NCI-H1105 treated with DMSO at 0.1 percent for 48 hours (cell line): Measurements from ENCODE around the gene MYL7.

ENCODE experiments used
- DNase-seq: peaks from one replicate; lab custom pipeline; 2025; lab: John Stamatoyannopoulos, UW

The MYL7 gene

GRCh38 chr7:44150466-44150832, 9.3 kb upstream of the MYL7 start:
- DNase-seq = no peak

DNA sequence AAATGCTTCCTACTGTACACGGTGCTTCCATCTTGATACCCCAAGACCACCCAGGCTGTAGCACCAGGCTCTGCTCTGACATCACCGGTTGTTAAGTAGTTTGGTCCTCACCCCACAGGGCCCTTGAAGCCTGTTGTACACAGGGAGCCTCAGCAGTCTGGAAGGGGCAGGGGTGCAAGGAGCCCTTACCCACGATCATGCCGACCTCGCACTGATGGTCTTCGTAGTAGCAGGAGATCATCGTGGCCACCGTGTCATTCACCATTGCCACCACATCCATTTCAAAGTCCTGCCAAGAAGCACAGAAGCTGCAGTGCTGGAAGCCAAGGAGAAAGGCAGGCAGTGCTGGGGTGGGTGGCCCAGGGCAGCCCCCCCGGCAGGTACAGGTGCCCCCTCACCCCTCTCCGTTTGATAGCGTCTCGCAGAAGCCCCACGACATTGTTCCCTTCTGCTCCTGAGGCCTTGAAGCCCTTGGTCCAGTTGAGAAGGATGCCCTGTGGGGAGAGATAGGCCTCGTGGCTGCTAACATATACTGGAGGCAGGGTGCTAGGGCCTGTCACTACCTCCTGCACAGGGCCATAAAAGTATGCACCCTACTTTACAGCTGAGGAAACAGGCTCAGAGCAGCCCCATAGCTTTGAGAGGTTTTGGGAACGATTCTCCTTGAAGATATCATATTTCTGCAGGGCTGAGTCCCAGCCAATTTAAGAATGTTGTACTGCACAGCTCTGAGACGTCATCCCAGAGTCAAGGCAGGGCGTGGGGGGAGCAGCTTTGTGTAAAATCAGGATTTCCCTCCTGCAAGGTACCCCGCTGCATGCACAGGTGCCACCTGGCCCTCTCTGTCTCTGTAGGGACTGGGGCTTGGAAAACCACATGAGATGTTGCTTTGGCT, 8.7 kb upstream of the MYL7 start:
- no peak for DNase-seq

DNA sequence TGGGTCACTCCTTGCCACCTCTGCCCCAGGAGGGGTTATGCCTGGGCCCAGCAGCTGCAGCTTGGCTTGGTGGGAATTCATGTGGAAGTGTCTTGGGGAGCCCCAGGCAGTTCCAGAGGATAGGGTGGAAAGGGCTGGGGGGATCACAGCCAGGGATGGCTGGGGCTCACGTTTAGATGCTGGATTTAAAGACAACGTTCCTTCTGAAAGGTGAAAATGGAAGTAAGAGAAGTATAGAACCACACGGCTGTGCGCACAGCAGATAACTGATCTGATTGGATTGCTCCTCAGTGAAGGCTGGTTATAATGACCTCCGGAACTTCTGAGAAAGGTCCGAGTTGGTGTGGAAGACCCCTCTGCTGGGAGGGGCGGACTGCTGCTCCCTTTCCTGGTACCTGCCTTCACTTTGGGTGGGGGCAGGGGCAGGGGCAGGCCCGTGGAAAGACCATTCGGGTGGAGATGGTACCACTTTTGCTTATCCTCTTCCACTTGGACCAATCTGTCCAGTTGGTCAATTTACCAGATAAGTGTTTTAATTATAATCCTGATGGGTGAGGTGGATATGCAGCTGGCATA, 7.9 kb upstream of the MYL7 start:
- DNase-seq = no peak

GRCh38 chr7:44148166-44148565, 7.0 kb upstream of the MYL7 start:
- DNase-seq = no peak

DNA sequence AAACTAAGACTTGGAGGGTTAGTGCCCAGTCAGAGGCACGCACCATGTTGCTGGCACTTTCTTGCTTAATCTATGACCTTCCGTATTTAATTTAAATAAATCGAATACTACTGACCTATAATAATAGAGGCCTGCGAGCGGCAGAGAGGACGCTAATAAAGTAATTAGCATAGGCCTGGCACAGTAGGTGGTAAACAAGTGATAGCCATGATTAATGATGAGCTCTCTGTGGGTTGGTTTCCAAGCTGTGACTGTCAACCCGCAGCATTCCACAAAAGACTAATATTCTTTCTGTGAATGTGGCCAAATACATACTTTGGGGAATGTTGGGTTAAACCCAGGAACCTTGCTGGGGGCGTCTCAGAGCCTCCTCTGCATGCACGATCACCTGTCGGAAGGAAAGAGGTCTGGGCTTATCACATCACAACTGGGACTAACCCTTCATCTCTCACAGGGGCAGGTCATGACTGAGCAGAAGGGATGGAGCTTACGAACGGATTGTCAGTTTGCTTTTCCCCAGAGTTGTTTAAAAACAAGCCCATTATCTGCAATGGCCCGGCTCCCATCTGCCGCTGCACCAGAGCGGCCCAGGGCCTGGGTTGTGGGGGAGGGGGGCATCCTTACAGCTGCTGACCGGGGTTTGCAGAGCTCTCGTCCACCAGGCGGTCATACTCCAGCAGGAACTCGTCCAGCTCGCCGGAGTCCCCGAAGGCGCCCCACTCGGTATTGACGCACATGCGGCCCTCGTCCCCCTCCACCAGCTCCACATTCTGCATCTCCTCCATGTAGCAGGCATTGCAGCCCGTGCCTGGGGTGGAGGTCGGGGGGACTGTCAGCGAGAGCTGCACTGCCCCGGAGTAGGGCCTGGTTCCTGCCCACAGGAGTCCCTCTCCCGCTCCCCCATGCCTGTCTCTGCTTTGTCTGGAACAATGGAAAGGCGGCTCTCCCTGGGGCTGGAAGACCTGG, 6.2 kb upstream of the MYL7 start:
- no peak for DNase-seq

DNA sequence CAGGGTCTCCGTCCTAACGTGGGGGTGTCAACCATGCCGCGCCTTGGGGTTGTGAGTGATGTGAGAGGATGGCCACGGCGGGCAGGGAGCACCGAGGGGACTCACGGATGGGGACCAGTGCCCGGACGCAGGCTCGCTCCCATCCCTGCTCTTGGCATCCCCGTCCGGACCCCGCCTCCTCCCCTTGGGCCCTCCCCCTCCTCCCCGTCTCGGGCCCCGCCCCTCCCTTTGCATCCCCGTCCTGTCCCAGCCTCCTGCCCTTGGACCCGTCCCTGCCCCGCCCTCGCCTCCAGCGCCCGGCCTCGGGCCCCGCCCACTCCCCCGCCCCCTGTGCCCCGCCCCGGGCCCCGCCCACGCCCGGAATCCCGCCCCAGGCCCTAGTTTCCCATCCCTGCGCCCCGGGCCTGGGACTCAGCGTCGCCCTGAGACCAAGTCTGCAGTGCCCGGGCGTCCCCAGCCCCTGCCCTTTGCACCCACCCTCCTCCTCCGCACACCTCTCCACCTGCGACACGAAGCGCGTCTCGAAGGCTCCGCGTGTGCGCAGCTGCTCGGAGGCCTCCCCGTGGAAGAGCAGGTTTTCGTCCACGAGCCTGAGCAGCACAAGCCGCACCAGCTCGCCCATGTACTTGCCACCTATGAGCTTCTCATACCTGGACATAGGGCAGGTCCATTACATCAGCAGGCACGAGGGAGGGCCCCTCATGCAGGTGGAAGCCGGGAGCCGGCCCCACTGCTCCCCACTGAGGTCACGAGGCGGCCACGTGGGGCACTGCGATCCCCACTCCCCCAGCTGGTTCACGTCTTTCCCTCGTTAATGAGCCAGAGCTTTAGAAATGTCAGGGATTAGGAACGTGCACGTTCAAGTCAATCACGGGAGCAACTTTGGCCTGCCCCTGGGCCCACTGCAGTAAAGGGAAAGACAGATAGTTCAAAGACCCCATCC, 5.1 kb upstream of the MYL7 start:
- DNase-seq = no peak

- no peak for DNase-seq
Measured at GRCh38 chr7:44145479-44145968, 4.4 kb upstream of the MYL7 start.

DNA sequence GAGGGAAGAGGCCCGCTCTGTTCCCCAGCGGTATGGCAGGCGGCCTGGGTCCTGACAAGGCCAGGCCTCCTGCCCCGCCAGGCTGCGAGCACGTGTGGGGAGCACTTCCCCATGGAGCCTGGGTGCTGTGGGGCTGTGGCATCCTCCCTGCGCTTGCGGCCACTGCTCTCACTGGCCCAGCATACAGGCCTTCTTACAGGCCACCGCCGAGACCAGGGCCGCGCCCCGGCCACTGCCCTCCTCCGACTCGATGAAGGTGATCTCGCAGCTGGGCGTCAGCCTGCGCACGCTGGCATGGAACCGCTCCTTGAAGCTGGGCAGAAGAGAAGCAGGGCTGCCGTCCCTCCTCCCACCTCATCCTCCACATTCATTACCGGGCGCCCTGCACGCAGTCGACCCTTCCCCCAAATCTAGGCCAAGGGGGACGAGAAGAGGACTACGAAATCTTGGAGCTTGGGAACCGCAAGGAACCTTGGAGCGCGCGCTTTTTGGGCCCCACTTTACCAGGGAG, 3.9 kb upstream of the MYL7 start:
- DNase-seq = no peak

GRCh38 chr7:44144426-44144967, 3.4 kb upstream of the MYL7 start:
- DNase-seq = no peak

GRCh38 chr7:44143646-44144250, 2.6 kb upstream of the MYL7 start:
- no peak for DNase-seq

DNA sequence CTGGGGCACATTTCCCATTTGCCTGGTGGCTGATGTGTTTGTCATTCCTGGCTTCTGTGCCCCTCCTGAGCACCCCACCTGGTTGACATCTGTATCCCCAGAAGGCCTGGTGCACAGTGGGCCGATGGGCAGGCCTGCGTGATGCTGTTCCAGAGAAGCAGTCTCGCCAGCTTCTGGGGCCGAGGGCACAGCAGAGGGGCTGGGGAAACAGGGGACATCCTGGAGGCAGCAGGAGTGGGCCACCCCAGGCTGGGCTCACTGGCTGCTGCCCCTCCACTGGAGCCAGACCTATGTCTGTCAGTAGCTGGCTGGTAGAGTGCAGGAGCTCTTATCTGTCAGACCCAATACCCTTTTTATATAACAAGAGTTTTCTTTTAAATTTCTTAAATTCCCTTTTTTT, 896 bp upstream of the MYL7 start:
- DNase-seq = no peak

DNA sequence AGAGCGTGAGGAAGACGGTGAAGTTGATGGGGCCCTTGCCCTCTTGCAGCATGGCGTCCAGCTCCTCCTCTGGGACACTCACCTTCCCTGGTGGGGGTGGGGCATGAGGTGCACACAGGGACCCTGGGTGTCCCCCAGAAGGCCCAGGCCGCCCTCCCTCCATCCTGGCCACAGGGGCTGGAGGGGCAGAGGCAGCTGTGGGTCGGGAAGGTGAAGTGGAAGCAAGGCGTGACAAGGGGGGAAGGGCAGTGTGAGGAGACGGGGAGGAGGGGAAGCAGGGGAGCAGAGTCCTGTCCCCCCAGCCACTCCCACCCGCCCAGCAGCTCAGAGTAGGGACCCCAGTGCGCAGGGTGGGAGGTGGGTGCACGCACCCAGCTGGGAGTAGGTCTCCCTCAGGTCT, 791 bp downstream of the MYL7 start:
- no peak for DNase-seq

GRCh38 chr7:44139311-44140010, 1.7 kb downstream of the MYL7 start:
- DNase-seq = no peak

DNA sequence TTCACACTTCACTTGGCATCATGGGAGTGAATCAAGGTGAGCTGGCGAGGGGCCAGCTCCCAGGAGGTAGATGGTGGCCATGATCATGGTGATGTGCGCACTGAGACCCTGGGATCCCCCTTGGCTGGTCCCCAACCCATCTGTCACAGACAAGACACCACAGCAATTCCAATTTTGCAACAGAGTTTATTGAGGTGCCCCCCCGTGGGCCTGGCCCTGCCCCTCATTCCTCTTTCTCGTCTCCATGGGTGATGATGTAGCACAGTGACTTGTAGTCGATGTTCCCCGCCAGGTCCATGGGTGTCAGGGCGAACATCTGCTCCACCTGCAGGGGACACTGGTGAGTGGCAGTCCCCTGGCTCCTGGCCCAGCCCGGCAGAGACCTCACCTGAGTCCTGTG, 2.4 kb downstream of the MYL7 start:
- no peak for DNase-seq

DNA sequence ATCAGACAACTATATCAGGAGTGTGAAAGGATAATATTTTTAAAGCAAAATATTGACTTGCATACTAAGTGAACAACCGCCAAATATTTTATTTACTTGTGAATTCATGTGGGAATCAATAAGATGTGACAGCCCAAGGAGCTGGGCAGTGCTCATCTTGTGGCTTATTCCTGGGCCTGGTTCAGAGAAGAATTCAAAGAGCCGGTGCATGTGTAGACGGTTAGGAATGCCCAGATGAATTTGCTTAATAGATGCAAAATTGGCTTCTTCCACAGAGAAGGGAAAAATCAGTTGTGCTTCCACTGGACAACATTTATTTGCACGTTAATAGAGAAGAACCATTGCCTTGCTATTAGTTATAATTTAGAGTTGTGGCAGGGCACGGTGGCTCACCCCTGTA, 4.4 kb downstream of the MYL7 start:
- no peak for DNase-seq

DNA sequence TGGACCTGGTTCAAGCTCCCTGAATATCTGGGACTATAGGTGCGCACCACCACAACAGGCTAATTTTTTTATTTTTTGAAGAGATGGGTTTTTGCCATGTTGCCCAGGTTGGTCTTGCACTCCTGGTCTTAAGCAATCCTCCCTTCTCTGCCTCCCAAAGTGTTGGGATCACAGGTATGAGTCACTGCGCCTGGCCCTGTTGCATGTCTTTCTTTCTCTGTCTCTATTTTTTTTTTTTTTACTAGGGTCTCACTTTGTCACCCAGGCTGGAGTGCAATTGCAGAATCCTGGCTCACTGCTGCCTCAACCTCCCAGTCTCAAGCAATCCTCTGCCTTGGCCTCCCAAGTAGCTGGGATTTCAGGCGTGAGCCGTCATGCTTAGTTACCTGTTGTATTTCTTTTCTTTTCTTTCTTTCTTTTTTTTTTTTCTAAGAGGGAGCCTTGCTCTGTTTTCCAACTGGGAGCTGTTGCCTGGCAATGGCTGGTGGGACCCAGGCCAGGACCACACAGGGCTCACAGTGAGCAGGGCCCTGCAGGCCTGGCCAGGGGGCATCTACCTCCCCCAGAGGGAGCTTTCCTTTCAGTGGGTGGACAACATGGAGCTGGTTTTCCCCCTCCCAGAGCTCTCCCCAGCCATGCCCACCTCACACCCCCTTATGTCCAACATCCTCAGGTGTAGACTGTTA, 6.0 kb downstream of the MYL7 start:
- DNase-seq = no peak

DNA sequence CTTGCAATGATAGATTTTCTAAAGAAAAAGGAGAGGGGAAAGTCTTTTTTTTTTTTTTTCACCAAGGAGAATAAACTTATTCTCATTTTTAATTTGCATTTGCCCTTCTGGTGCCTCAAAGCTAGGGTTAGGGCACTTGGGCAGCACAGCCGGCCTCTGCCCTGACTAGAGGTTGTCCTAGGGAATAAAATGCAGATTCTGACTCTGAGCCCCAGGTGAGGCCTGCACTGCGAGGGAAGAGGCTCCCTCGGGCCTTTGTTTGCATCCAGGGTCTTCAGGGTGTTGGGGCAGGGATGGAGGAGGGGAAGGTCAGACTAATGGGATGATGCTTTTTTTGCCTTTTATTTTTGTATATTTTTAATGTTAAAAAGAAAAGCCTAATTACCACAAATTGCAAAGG, 7.8 kb downstream of the MYL7 start:
- no peak for DNase-seq

GRCh38 chr7:44132039-44132438, 9.1 kb downstream of the MYL7 start:
- no peak for DNase-seq
